GM12892 (cell line): Measurements from ENCODE around the gene TBC1D2B.

ENCODE experiments used
- DNase-seq: peaks from one replicate; pipeline ENCODE4 v3.0.0; 2011; ENCODE audit not compliant: insufficient read length
- FAIRE-seq: peaks from 2 replicates; lab custom pipeline; 2011; peaks lifted over from hg19 to GRCh38; lab: Jason Lieb, UNC
- POLR2A ChIP-seq: IDR thresholded peaks from 2 replicates; pipeline ENCODE4 v1.6.1; 2011; ENCODE audit warnings: low read depth, low read length, control low read depth
- POLR2AphosphoS5 ChIP-seq: IDR thresholded peaks from 2 replicates; pipeline ENCODE4 v1.6.1; 2011; ENCODE audit warnings: low read depth, low read length, control low read depth
- TAF1 ChIP-seq: IDR thresholded peaks from 2 replicates; pipeline ENCODE4 v1.6.1; 2011; ENCODE audit warnings: low read depth, mild to moderate bottlenecking, control low read depth, low read length, borderline replicate concordance

The TBC1D2B gene

GRCh38 chr15:78046796-78047341 is 30.6 kb downstream of the TBC1D2B start:
- FAIRE-seq (no peak), DNase-seq (no peak)
- TF ChIP-seq TAF1, result no peak

- DNase-seq (no peak), FAIRE-seq (no peak)
- no peak for TF ChIP-seq POLR2AphosphoS5
- TF ChIP-seq POLR2A, result no peak
- TF ChIP-seq TAF1, result no peak
These were observed 32.3 kb downstream of the TBC1D2B start for GRCh38 chr15:78045189-78045588.

DNA sequence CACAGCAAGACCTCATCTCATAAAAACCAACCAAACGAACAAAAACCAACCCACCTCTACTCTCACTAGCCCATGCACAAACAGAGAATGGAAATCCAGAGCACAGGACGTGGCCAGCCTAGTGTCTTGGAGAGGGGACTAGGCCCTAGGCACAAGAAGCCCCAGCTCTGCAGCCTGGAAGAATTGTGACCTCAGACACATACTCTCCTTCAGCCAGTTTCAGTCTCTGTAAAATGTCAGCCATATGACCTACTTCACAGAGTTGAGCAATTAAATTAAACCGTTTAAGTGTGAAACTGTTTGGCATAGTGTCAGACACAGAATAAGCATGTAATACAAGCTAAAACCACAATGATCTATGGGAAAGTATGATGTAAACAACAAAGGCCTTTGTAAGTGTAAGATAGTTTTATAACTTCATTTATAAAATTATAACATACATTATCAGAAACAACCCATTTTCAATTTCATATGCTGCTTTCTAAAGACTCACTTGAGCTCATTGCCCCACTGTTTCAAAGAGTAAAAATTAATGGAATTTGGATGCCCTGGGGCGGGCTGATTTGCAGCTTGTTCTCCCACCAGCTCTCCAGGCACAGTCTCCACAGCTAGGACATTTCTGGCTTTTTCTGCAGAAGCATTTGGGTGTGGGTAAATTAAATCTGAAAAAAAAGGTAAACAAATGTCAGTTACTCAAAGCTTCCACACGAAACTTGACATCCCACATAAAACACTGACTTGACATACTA is 32.9 kb downstream of the TBC1D2B start:
- TF ChIP-seq POLR2AphosphoS5 (no peak), TAF1 (no peak), POLR2A (no peak)
- DNase-seq, result no peak

GRCh38 chr15:78041946-78042345 is 35.6 kb downstream of the TBC1D2B start:
- no peak for FAIRE-seq
- TF ChIP-seq POLR2A (no peak), TAF1 (no peak), POLR2AphosphoS5 (no peak)

More for the DNA sequence above, 32.9 kb downstream of the TBC1D2B start:
- no peak for FAIRE-seq

GRCh38 chr15:78040653-78041244 is 36.8 kb downstream of the TBC1D2B start:
- TF ChIP-seq TAF1 (no peak), POLR2A (no peak), POLR2AphosphoS5 (no peak)
- FAIRE-seq, result no peak
- no peak for DNase-seq

More at GRCh38 chr15:78041946-78042345, 35.6 kb downstream of the TBC1D2B start:
- no peak for DNase-seq

DNA sequence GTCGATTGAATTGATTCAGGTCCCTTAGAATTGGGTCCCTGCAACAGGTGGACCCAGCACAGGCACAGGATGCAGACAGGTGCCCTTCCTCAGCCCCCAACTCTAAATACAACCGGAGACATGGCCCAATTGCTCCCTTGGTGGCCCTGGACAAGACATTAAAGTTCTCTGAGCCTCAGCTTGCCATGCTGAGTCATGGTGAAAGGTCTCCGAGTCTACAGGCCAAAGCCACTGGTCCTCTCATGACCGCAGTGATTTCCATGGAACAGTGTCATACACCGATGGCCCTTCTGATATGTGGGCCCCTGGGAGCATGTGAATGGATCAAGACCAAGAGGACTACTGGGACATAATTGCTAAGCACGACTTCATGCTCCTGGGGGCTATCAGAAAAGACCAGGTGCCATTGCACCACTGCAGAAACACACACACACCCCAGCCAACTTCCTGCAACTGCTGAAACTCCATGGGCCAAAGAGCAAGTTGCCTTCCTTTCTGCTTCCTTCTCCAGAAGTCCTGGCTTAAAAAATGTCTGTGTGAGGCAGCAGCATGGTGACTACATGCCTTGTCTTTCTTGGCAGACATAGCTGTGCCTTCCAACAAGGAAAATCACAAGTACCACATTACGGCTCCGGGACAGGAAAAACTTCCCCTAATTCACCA is 38.8 kb downstream of the TBC1D2B start:
- TF ChIP-seq POLR2AphosphoS5 (no peak), TAF1 (no peak), POLR2A (no peak)
- FAIRE-seq (no peak), DNase-seq (no peak)

DNA sequence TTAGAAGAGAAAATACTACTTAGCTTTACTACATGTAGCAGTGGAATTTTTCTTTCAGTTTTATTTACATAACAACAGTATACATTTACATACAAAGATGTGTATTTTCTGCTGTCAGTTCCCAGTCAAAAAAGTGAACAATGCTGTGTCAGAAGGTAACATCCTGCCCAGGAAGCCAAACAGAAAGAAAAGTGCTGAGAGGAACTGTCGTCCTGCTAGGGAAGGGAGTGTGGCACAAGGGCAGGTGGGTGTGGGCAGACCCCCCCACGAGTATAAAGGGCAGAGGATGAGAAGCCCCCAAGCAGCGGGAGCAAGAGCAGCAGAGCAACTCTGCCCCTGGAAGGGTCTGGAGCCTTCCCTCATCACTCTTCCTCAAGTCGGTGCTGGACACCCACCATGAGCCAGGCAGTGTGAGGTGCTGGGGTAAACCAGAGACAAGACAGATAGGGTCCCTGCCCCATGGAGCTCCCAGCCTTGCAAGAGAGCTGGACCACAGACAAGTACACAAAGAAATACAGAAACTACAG is 39.7 kb downstream of the TBC1D2B start:
- TF ChIP-seq POLR2A, result no peak
- TF ChIP-seq POLR2AphosphoS5, result no peak
- TF ChIP-seq TAF1, result no peak
- no peak for FAIRE-seq
- no peak for DNase-seq

DNA sequence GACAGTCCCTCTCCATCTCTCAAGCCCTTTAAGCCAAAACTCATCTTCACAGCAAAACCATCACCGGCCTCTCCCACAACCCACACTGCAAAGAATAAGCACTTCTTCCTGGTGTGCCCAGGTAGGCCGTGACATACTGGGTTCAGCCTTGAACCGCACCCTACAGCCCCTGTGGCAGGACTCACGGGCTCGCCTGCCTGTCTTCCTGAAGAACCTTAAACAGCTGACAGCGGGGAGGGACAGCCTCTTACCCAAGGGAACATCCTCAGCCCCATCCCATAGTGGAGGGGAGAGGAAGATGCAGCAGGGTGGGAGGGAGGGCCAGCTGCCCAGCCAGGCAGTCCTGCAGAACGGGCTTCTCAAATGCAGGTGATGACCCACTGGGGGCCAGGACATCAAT is 40.2 kb downstream of the TBC1D2B start:
- no peak for FAIRE-seq
- no peak for TF ChIP-seq TAF1
- no peak for TF ChIP-seq POLR2A
- no peak for DNase-seq

- no peak for FAIRE-seq
- no peak for TF ChIP-seq POLR2AphosphoS5
- TF ChIP-seq POLR2A, result no peak
These were observed 41.5 kb downstream of the TBC1D2B start for GRCh38 chr15:78035861-78036476.

DNA sequence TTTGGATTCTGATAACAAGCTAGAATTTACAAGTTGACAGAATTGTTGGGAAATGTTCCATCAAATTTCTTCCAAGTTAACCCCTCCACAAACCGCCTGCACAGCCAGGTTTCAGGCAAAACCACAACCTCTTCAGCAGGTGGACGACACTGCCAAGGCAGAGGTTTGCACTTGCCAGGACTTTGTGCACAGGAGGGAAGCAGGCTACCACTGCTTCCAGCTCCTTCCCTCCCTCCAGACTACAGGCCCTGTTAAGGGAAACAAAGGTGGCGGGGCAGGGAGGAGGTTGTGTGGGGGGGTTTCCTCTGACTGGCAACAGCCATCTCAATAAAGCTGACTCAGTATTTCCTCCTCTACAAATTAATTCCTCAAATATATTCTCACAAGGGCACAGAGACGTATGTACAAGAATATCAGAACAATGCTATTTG is 42.2 kb downstream of the TBC1D2B start:
- FAIRE-seq (no peak), DNase-seq (no peak)
- TF ChIP-seq POLR2AphosphoS5 (no peak), TAF1 (no peak), POLR2A (no peak)

More at GRCh38 chr15:78035861-78036476, 41.5 kb downstream of the TBC1D2B start:
- no peak for DNase-seq
